SKM-1 treated with dmso at 0.1 percent for 144 hours (cell line): ENCODE data around the gene GRXCR2.
"Not testable (repeated sequence)": the region's sequence is repeated elsewhere in the genome, so short reads cannot be mapped to it uniquely, and the experiment has no call there.

ENCODE experiments used
- DNase-seq: peaks from one replicate; lab custom pipeline; 2025; ENCODE audit not compliant: unreplicated experiment; lab: John Stamatoyannopoulos, UW

The GRXCR2 gene

GRCh38 chr5:145838276-145838675 lies 34.5 kb downstream of the GRXCR2 start:
- no peak for DNase-seq

DNA sequence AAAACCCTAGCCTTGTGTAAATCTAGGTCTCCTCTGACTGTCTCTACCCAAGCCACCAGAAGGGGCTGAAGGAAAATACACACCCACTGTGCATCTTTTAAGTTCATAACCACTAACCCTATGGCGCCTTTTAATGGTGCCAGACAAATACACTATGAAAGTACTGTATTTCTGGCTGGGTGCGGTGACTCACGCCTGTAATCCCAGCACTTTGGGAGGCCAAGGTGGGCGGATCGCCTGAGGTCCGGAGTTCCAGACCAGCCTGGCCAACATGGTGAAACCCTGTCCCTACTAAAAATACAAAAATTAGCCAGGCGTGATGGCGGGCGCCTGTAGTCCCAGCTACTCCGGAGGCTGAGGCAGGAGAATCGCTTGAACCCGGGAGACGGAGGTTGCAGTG lies 36.6 kb downstream of the GRXCR2 start:
- DNase-seq = not testable (repeated sequence)

GRCh38 chr5:145835848-145836239 lies 37.0 kb downstream of the GRXCR2 start:
- DNase-seq = no peak

DNA sequence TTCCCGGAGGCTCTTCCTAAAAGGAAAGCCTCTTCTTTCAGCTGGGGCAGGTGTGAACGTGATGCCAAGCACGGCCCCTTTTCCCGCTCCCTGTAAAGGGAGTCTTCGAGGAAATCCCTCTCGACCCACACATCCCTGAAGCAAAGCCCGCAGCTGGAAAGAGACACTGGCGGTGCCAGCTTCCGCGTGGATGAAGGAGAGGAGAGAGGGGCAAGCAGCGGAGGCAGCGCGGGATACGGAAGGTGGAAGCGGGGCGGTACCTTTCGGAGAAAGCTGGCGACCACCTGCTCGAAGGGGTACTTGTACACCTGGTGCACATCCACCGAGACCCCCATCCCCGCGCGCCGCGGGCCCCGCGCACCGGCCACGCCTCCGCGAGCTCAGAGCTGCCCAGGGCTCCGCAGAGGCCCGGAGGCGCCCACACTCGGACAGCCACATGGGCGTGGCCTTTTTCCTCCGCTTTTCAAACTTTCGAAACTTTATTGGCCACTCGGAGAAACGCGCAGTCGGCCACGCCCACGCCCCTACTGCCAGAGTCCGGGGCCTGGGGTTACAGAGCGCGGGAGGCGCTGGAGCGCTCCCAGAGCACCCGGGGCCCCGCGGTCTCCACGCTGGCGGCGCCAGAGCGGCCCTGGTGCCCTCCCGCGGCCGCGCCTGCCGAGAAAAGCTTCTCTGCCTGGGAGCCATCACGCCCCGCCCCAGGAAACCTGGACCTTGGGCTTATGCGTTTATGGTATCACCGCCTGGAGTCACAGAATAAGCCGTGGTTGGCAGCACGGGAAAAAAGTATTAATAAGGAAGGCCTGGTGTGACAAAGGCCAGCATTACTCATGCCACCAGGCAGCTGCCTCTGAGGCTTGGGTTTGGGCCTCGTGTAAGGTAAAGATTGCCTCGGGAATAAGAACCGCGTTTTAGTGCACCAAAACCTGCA lies 37.6 kb downstream of the GRXCR2 start, which contains the start of gene PRELID2:
Gene PRELID2, minus strand, starts transcription at position 426 of the 931 bp plus-strand sequence. Its CDS starts 91 bp downstream, at position 335.
- DNase-seq = peak; percentile 94

DNA sequence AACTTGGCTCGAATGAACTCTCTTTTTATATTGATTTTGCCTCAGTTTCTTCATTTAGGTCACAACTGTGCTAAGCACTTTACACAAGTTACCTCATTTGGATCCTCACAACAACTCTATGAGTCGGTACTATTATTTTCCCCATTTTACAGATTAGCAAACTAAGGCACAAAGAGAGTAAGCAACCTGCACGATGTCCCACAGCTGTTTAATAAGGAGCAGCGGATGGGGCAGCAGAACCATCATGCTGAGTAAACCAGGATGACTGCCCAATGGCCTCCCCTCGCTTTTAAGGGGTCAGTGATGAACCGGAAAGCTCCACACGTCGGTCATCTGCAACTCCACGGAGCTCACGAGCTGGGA lies 38.3 kb downstream of the GRXCR2 start:
- no peak for DNase-seq

DNA sequence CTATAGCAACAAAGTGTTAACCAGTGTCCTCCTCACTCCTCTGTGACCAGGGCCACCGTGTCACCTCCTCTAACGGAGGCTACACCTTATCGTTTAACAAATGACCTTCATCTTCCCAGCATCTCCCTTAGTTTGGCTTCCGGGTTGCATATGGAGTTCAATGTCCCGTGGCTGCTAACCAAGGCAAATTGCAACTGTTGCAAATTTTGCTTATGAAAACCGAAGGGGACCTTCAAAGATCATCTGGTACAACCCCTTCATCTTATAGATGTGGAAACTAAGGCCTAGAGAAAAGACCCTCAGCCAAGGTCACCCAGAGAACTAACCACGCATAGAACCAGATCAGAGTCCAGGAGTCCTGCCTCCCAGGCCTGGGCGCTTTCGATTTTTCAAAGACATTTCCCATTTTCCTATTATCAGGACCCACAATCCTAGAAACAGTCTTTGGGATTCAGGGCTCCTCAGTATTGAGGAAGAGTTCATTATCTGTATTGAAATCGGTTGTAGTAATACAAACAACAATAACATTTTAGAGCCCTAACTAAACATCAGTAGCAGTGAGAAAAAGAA lies 39.1 kb downstream of the GRXCR2 start:
- no peak for DNase-seq

GRCh38 chr5:145830594-145830993 lies 42.2 kb downstream of the GRXCR2 start:
- DNase-seq = no peak

- no peak for DNase-seq
Measured at GRCh38 chr5:145829708-145830361, 43.0 kb downstream of the GRXCR2 start.

- DNase-seq = no peak
Measured at GRCh38 chr5:145826895-145827674, 45.7 kb downstream of the GRXCR2 start.

GRCh38 chr5:145825751-145826180 lies 47.0 kb downstream of the GRXCR2 start:
- DNase-seq = peak; percentile 28

GRCh38 chr5:145824040-145824439 lies 48.8 kb downstream of the GRXCR2 start:
- DNase-seq = no peak

DNA sequence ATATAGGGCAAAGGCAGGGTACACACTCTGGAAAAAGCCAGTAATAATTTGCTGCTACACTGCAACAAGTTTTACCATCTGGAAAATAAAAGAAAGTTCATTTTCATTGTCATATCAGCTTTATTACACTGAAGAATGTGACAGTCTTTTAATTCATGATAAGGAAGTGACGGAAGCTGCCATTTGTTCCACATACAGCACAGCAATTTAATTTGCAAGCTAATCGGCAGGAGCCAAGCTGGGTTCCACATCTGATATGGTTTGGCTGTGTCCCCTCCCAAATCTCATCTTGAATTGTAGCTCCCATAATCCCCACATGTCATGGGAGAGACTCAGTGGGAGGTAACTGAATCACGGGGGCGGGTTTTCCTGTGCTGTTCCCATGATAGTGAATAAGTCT lies 54.2 kb downstream of the GRXCR2 start:
- DNase-seq = no peak

GRCh38 chr5:145812877-145813276 lies 59.9 kb downstream of the GRXCR2 start:
- no peak for DNase-seq

DNA sequence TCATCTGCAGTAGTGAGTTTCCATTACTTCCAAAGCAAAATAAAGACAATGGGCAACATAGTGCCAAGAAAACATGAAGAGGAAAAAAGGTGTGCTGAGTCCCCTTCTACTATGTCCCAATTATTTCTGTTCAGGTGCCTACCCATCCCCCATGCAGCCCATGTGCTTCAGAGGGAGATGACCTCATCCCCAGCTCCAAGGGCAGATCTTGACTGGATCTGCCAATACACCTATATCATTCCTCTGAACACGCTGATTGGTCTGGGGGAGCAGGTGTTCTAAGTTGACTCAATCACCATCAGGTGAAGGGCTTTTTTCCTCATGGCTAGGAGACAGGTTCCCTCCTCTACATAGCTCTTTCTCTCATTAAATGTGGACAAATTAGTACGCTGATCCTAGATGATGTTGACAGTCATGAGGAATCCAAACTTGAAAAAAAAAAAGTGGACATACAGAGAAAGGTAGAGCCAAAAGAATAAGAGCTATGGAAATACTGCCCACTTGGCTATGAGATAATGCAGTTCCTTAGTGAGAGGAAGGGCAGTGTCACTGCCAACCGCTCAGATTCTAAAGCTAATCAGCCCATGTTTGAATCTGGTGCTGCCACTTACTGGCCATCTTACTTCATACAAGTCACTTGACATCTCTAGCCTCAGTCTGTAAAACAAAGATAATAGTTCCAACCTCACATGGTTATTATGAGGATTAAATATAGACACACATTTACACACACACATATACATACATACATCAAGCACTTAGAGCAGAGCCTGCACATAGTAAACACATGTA lies 60.8 kb downstream of the GRXCR2 start:
- no peak for DNase-seq
